OCI-LY1 (cell line): Measurements from ENCODE around the gene GNAO1.

Experiments used
- H2AFZ ChIP-seq: fragments of 200-600 bp; sonication (generic), shearing (Covaris generic); 2 replicates; pipeline ENCODE4 v1.6.0; 2014; ENCODE audit warnings: antibody characterized with exemption, mild to moderate bottlenecking, low read length
- H3F3A ChIP-seq: fragments of 200-600 bp; sonication (generic), shearing (Covaris generic); 2 replicates; pipeline ENCODE4 v1.6.0; 2014; ENCODE audit warnings: mild to moderate bottlenecking, antibody characterized with exemption, low read length, moderate library complexity; ENCODE audit not compliant: insufficient read depth
- H3K27ac ChIP-seq: fragments of 200-600 bp; sonication (generic); 2 replicates; pipeline ENCODE4 v1.5.1; 2014; ENCODE audit warnings: low read length, mixed run types, mild to moderate bottlenecking, low read depth; ENCODE audit not compliant: poor library complexity, severe bottlenecking
- H3K27me3 ChIP-seq: fragments of 200-600 bp; sonication (generic); 2 replicates; pipeline ENCODE4 v1.6.0; 2014; ENCODE audit warnings: antibody characterized with exemption, mild to moderate bottlenecking, low read length, moderate library complexity; ENCODE audit not compliant: insufficient read depth
- H3K36me3 ChIP-seq: fragments of 200-600 bp; sonication (generic); 2 replicates; pipeline ENCODE4 v1.6.1; 2014; ENCODE audit warnings: mild to moderate bottlenecking, antibody characterized with exemption, low read length, moderate library complexity, mixed read lengths; ENCODE audit not compliant: insufficient read depth
- H3K4me1 ChIP-seq: fragments of 200-600 bp; sonication (generic); 2 replicates; pipeline ENCODE4 v1.5.1; 2014; ENCODE audit warnings: mild to moderate bottlenecking, low read length, moderate library complexity; ENCODE audit not compliant: insufficient read depth, severe bottlenecking
- H3K4me2 ChIP-seq: fragments of 200-600 bp; sonication (generic), shearing (Covaris generic); 2 replicates; pipeline ENCODE4 v1.6.1; 2014; ENCODE audit warnings: low read length
- H3K4me3 ChIP-seq: fragments of 200-600 bp; sonication (generic); 2 replicates; pipeline ENCODE4 v1.5.1; 2014; ENCODE audit warnings: low read length, low read depth, mild to moderate bottlenecking, mixed read lengths; ENCODE audit not compliant: poor library complexity, severe bottlenecking
- H3K79me2 ChIP-seq: fragments of 200-600 bp; shearing (Covaris generic); 2 replicates; pipeline ENCODE4 v1.6.1; 2016; ENCODE audit warnings: mixed run types, low read length, mixed read lengths; ENCODE audit not compliant: insufficient read depth
- H3K9ac ChIP-seq: fragments of 200-600 bp; sonication (generic), shearing (Covaris generic); 2 replicates; pipeline ENCODE4 v1.6.1; 2014; ENCODE audit warnings: mild to moderate bottlenecking, low read length, mixed read lengths
- H3K9me2 ChIP-seq: fragments of 200-600 bp; sonication (generic), shearing (Covaris generic); 2 replicates; pipeline ENCODE4 v1.6.1; 2014; ENCODE audit warnings: low read depth, mild to moderate bottlenecking, low read length, mixed read lengths
- H3K9me3 ChIP-seq: fragments of 200-600 bp; shearing (Covaris generic); 2 replicates; pipeline ENCODE4 v1.6.1; 2014; ENCODE audit warnings: low read length, mixed read lengths
- H4K20me1 ChIP-seq: fragments of 200-600 bp; sonication (generic), shearing (Covaris generic); 2 replicates; pipeline ENCODE4 v1.6.0; 2016; ENCODE audit warnings: mild to moderate bottlenecking, low read length; ENCODE audit not compliant: insufficient read depth
- CTCF ChIP-seq: fragments of 200-600 bp; sonication (generic), shearing (Covaris generic); IDR thresholded peaks from 2 replicates; pipeline ENCODE4 v1.5.1; 2017; ENCODE audit warnings: mild to moderate bottlenecking, antibody characterized with exemption, low read length, moderate library complexity, mixed read lengths
- EZH2 ChIP-seq: fragments of 200-600 bp; sonication (generic), shearing (Covaris generic); IDR thresholded peaks from 2 replicates; pipeline ENCODE4 v1.8.0; 2017; ENCODE audit warnings: borderline replicate concordance, mixed run types, mild to moderate bottlenecking, antibody characterized with exemption, low read length, moderate library complexity, mixed read lengths

Gene GNAO1

GRCh38 chr16:56225017-56225742 is 33.9 kb downstream of the GNAO1 start:
- Histone ChIP-seq H3K9me3 (no peaks in the 10 kb centered on the region), H3K4me1 (no peaks in the 10 kb centered on the region), H3K4me3 (no peak overlapping the region), H3K9me2 (no peaks in the 10 kb centered on the region), H3K9ac (no peak overlapping the region), H3K4me2 (no peak overlapping the region), H4K20me1 (no peaks in the 10 kb centered on the region), H3K36me3 (no peaks in the 10 kb centered on the region), H3F3A (no peaks in the 10 kb centered on the region), H3K27ac (no peak overlapping the region), H2AFZ (no peak overlapping the region), H3K79me2 (no peaks in the 10 kb centered on the region), H3K27me3 (no peaks in the 10 kb centered on the region; the same call in 1 of the 2 replicates)
- no peak for TF ChIP-seq CTCF
- no peak for TF ChIP-seq EZH2

GRCh38 chr16:56226187-56226586 is 34.9 kb downstream of the GNAO1 start:
- Histone ChIP-seq H3K9me2 (no peaks in the 10 kb centered on the region), H3K9ac (no peak overlapping the region), H3K9me3 (no peaks in the 10 kb centered on the region), H4K20me1 (no peaks in the 10 kb centered on the region), H3K4me2 (no peak overlapping the region), H3K36me3 (no peaks in the 10 kb centered on the region), H3K79me2 (no peaks in the 10 kb centered on the region), H2AFZ (no peak overlapping the region), H3F3A (no peaks in the 10 kb centered on the region), H3K27ac (no peak overlapping the region), H3K4me1 (no peaks in the 10 kb centered on the region), H3K27me3 (no peaks in the 10 kb centered on the region; the same call in 1 of the 2 replicates), H3K4me3 (no peak overlapping the region)
- TF ChIP-seq CTCF = no peak
- TF ChIP-seq EZH2 = no peak

- no peak for TF ChIP-seq CTCF
- no peak for TF ChIP-seq EZH2
- no peak overlapping the region for H3K4me2 ChIP-seq
- no peaks in the 10 kb centered on the region for H3K9me2 ChIP-seq
- no peak overlapping the region for H3K27ac ChIP-seq
- H3K9me3 ChIP-seq = no peaks in the 10 kb centered on the region
- H2AFZ ChIP-seq = no peak overlapping the region
- H3K4me1 ChIP-seq = no peaks in the 10 kb centered on the region
- no peaks in the 10 kb centered on the region for H3K36me3 ChIP-seq
- no peaks in the 10 kb centered on the region for H4K20me1 ChIP-seq
- no peaks in the 10 kb centered on the region for H3F3A ChIP-seq
- no peak overlapping the region for H3K4me3 ChIP-seq
- no peaks in the 10 kb centered on the region for H3K79me2 ChIP-seq
- no peaks in the 10 kb centered on the region; the same call in 1 of the 2 replicates for H3K27me3 ChIP-seq
- no peak overlapping the region for H3K9ac ChIP-seq
Measured at GRCh38 chr16:56226845-56227525, 35.7 kb downstream of the GNAO1 start.
